IPS-18c (cell line): ENCODE results near the gene TBC1D4.
"Not testable (repeated sequence)": the region's sequence is repeated elsewhere in the genome, so short reads cannot be mapped to it uniquely, and the experiment has no call there.

Source experiments
- H3K4me3 ChIP-seq: 2 replicates; pipeline ENCODE4 v1.7.0; 2013; ENCODE audit warnings: low read depth, mild to moderate bottlenecking, low read length, moderate library complexity; ENCODE audit not compliant: insufficient read depth
- H3K9me3 ChIP-seq: one replicate; pipeline ENCODE4 v1.6.1; 2013; ENCODE audit warnings: mild to moderate bottlenecking, low read length, moderate library complexity; ENCODE audit not compliant: control insufficient read depth, insufficient read depth

TBC1D4 gene

DNA sequence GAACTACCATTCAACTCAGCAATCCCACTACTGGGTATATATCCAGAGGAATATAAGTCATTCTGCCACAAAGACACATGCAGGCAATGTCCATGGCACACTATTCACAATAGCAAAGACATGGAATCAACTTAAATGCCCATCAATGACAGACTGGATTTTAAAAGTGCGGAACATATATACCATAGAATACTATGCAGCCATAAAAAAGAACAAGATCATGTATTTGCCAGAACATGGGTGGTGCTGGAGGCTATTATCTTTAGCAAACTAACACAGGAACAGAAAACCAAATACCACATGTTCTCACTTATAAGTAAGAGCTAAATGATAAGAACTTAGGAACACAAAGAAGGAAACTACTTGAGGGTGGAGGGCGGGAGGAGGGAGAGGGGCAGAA lies 47.8 kb downstream of the TBC1D4 start:
- H3K4me3 ChIP-seq, H3K9me3 ChIP-seq: not testable (repeated sequence)

DNA sequence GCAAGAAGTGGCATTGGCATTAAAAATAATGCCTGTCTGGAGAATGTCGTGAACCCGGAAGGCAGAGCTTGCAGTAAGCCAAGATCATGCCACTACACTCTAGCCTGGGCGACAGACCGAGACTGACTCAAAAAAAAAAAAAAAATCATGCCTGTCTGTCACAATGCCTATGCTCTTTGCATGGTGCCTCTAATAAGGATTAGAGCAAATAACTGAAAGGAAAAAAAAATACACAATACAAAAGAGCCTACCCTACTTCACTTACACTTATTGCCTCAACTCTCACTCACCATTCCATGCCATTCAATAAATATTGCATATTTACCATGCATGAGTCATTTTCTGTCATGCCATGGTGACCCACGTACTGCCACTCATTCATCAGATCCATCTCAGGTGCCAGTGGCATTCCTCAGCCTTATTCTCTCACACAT lies 49.1 kb downstream of the TBC1D4 start:
- H3K4me3 ChIP-seq = no peak overlapping the region
- no peaks in the 10 kb centered on the region for H3K9me3 ChIP-seq

DNA sequence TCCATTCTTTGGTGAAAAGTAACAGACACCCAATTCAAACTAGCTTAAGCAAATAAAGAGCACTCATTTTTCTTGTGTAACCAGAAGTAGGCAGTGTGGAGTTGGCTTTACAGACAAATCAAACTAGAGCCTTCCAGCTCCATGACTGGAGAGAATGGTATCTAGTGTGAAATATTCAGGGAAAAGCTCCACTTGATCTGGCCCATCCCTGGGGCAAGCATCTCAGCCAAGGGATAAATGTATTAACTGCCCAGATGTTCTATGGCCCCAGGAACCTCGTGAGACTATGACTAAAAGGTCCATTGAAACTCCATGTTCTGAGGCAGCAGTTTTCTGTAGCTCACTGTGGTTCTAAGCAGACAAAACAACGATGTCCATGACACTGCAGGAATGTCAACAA lies 49.9 kb downstream of the TBC1D4 start:
- no peaks in the 10 kb centered on the region for H3K9me3 ChIP-seq
- no peak overlapping the region for H3K4me3 ChIP-seq

DNA sequence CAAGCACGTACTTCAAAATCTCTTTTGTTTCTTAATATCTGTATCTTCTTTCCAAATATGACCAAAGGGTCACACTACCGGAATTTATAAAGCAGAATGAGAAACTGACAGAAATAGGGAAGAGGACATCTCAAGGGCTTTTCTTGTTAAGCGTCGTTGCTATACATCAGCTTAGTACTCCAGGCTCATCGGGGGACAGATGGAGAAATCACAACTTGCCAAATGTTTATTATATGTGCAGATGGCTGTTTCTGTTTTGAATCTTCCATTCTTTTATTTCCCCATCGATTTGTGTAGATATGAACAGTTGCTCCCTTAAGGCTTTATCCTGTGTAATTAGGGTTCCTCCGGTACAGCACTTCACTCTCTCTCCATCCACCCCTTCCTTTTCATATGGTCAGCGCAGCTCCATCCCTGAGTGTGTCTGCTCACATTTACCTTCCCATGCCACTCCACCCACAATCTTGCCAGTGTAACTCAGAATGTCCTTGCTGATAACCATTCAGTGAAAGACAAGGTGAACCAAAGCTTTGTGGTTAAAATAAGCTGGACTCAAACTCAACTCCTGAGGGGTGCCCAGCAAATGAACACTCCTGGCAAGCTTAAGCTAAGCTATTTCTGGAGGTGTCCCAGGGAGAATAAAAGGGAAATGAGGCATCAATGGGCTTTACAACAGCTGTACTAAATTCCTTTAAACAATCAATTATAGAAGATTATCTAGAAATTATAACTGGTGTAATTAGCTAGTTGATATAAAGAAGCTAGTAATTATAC lies 51.3 kb downstream of the TBC1D4 start:
- Histone ChIP-seq H3K4me3 (no peak overlapping the region), H3K9me3 (no peaks in the 10 kb centered on the region)

DNA sequence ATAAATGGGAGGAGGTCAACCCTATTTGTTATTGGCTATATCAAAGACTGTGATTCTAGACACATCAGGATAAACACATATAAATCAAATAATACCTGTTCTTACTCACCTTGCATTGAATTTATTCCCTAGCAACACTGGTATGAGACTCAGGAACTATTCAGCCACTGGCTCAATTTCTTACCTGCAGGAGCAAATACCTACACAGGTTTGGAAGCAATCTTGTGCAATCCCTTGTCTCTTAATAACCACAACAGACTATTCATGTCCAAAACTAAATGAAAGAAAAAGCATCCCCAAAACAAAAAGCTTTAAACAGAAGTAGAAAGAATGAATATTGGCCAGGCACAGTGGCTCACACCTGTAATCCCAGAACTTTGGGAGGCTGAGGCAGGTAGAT lies 55.5 kb downstream of the TBC1D4 start:
- H3K9me3 ChIP-seq = no peaks in the 10 kb centered on the region
- H3K4me3 ChIP-seq = no peak overlapping the region

DNA sequence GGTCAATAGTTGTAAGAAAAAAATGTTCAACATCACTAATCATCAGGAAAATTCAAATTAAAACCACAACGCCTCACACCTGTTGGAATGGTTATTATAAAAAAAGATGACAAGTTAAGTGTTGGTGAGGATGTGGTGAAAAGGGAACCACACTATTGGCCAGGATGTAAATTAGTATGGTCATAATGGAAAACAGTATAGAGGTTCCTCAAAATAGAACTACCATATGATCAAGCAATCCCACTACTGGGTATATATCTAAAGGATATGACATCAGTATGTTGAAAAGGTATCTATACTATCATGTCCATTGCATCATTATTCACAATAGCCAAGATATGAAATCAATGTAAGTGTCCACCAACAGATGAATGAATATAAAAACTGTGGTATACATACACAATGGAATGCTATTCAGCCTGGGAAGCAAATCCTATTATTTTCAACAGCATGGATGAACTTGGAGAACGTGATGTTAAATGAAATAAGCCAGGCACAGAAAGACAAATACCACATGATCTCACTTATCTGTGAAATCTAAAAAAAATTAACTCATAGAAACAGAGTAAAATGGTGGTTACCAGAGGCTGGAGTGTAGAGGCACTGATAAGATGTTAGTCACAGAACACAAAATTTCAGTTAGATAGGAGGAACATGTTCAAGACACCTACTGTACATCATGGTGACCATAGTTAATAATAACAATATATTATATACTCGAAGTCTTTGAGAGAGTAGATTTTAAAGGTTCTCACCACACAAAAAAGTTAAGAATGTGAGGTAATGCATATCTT lies 56.6 kb downstream of the TBC1D4 start:
- H3K9me3 ChIP-seq = no peaks in the 10 kb centered on the region

DNA sequence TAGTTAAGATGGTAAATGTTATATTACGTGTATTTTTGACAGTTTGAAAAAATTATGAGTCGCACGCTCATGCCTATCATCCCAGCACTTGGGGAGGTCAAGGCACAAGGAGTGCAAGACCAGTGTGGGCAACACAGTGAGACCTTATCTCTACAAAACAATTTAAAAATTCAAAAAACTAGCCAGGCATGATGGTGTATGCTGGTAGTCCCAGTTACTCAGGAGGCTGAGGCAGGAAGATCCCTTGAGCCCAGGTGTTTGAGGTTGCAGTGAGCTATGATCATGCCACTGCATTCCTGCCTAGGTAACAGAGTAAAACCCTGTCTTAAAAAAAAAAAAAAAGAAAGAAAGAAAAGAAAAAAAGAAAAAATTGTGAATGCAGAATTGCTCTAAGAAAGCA lies 58.0 kb downstream of the TBC1D4 start:
- Histone ChIP-seq H3K9me3 (no peaks in the 10 kb centered on the region), H3K4me3 (no peak overlapping the region)

More for the DNA sequence above, 56.6 kb downstream of the TBC1D4 start:
- H3K4me3 ChIP-seq = no peak overlapping the region

DNA sequence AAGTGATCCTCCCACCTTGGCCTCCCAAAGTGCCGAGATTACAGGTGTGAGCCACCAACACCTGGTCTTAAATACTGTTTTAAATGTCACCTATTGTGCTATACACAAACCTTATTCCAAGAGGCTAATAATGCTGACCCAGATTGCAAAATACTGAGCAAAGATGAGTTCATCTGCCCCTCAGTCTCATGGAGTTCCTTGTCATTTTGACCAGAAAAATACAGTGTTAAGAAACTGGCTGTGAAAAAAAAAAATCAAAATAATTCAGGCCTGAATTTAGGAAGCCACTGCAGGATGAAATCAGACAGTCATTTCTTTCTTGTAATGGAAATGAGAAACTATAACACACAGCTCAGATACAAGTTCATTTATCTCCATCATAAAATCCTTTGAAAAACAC lies 59.9 kb downstream of the TBC1D4 start:
- Histone ChIP-seq H3K9me3 (no peaks in the 10 kb centered on the region), H3K4me3 (no peak overlapping the region)

DNA sequence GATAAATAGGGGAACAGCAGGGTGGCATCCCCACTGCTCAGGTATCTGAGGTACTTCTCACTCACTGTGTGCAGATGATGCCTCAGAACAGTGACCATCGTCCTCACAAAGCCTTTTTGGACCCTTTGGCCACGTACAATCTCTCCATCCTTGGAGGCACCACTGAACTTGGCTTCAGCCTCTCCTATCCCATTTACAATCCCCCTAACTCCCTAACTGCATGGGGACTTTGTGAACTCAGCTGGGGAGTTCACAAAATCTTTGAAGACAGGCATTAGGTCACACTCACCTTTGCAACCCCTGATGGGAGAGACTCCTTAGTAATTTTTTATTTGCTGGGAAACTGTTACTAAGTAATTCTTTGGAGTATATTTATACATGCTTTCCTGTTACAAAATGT lies 60.8 kb downstream of the TBC1D4 start:
- no peak overlapping the region for H3K4me3 ChIP-seq
- H3K9me3 ChIP-seq = no peaks in the 10 kb centered on the region

DNA sequence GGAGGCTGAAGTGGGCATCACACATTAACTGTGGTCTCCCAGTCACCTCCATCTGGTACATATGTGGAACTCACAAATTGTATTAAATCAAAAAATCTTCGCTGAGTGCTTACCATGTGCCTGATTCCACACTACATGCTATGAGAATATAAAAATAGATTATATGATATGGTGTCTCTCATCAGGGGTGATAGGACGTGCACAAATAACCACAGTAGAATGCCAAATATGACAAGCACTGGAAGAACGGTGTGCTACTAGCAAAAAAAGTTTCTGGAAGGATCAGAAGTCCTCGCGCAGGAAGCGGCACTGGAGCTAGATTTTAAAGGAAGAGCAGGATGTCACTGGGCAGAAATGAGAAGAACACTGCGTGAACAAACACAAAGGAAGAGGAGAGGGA lies 62.3 kb downstream of the TBC1D4 start:
- no peak overlapping the region for H3K4me3 ChIP-seq
- no peaks in the 10 kb centered on the region for H3K9me3 ChIP-seq

DNA sequence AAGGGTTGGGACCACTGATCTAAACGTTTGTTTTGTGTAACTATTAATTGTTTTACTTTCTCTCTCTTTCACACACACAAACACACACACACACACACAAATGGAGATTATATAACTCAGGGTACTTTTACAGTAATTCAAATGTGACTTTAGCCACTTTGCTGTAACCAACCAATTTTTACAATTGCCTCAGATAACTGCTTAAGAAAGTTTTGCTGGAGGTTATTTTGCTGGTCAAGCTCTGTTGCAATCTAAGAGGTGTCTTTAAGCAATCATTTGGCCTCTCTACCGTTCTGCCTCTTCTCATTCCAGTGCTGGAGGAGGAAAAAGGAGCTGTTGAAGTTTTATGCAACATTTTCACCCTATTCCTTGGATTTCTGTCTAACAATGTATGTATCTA lies 63.0 kb downstream of the TBC1D4 start:
- H3K9me3 ChIP-seq = no peaks in the 10 kb centered on the region

DNA sequence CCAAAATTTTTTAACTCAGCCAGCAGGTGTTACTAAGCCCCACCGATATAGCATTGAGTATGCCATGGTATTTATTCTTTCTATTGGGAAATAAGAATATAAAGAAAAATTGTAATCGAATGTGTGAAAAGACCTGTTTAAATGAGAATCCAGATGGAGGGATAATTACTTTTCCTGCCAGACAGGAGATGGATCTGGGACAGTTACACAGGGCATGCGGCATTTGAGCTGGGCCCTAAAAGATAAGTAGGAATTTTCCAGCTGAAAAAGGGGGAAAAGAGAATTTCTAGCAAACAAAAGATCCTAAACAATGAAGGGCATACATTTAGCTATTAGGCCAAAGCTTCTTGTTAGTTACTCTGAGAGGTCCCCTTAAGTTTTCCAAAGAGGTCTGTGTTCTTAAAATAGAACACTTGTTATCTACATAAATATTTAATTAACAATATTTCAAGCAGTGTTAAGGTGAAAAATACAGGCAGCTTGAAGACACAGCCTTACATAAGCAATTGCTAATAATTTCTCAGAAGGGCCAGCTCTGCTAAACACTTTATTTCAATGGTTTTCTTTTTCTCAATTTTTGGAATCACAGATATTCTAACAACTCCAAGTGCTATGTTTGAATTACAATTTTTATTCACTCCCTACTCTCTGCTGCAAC lies 63.7 kb downstream of the TBC1D4 start:
- H3K4me3 ChIP-seq = no peak overlapping the region

More for the DNA sequence above, 63.0 kb downstream of the TBC1D4 start:
- no peak overlapping the region for H3K4me3 ChIP-seq

DNA sequence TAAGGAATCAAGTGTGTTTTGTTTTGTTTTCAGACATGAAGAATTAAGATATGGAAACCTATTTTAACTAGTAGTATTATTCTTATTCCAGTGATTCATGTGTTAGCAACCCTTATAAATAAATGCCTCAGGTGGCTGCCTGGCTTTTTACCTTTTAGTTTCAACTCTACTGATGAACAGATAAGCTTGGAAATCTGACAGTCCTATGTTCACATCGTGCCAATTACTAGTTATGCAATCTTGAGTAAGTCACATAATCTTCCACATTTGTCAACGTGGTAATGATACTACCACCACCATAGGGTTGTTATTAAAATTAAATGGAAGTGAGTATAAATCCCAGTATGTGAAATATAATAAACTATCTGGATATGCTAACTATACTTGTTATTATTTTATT lies 64.3 kb downstream of the TBC1D4 start:
- H3K4me3 ChIP-seq = no peak overlapping the region
- H3K9me3 ChIP-seq = no peaks in the 10 kb centered on the region

More for the DNA sequence above, 63.7 kb downstream of the TBC1D4 start:
- H3K9me3 ChIP-seq = no peaks in the 10 kb centered on the region

DNA sequence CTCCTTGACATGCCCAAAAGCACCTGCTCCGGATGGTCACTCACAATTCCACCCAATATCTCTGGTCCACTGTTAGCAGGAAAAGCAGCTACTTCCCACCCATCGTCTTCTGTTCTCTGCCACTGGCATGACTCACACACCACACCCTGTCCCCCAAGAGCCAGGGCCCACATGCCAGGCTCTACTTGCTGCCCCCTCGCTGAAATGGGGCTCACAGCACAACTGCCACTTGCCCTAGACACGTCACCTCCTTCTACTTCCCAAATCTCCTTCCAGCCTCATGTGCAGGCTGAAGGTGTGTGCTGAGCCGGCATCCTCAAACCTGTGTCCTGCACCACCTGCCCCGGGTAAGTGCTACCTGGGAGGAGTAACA lies 65.0 kb downstream of the TBC1D4 start:
- Histone ChIP-seq H3K4me3 (no peak overlapping the region), H3K9me3 (no peaks in the 10 kb centered on the region)

DNA sequence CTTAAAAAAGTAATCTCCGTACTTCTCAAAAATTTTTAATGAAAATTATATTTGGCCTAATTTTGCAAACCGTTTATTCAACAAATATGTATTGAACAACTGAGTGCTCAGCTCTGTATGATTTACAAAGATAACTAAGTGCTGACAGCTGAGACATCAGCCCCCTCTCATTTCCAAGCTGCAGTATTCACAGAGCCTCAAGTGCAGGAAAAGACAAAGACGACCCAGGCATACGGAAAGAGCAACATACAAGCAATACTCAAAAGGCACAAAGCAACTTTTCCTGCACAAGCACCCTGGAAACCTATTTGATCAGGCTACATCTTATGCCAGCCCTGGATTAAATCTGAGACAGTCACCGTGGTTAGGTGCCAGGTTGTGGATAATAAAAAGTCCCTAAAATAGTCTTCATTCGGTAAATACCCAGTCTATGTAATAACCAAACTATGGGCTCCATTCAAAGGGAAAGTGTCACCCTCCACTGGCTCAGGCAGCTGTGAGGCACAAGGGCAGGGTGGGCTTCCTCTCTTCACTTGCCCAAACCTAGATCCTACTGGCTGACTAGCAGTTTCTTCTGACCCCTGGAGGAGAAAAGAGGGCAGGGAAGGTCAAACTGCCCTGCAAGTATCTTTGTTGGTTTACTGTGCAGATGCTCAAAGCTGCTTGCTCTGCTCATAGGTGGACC lies 65.5 kb downstream of the TBC1D4 start:
- Histone ChIP-seq H3K4me3 (no peak overlapping the region), H3K9me3 (no peaks in the 10 kb centered on the region)

DNA sequence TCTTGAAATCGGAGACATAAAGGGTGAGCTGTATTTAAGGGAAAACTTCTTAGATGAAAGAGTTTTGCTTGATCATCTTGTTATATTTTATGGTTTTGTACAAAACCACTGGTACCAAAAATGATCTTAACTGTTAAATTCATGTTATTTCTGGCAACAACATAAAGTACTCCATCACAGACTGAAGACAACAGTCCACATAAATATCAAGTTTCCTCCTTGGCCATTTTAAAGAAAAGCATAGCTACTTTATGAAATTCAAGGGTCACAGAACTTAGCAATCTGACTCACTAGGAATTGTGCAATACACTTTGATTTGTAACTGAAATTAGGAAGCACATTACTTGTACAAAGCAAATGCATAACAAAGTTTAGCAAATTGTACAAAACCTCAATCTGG lies 66.3 kb downstream of the TBC1D4 start:
- H3K9me3 ChIP-seq = no peaks in the 10 kb centered on the region
- no peak overlapping the region for H3K4me3 ChIP-seq

DNA sequence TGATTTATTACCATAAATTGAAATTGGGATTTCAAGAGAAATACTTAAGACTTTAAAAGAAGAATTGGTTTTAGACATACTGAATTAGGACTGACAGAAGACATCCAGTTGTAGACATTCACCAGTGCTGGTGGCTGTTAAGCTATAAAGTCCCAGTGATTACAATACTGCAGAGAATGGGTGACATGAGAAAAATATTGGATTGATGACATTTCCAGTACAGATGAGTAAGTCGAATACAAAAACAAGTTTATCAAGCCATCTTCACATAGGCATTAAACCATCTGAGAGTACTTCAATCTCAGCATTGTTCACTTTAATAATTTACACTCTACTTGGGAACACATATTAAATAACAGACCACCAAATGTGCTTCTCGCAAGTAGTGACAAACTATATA lies 66.8 kb downstream of the TBC1D4 start:
- Histone ChIP-seq H3K9me3 (no peaks in the 10 kb centered on the region), H3K4me3 (no peak overlapping the region)
